Upper lobe of left lung (tissue), 6 donors: ENCODE results near the gene PGBD5. TPM values are rescaled to one million over a fixed set of nuclear protein-coding genes. Genes with fewer than 3 reads are reported as not detected.

Experiments used
- ATAC-seq, 2 donors: fragments of 200-7000 bp; cut with Tn5 transposase; one replicate each; pipeline ENCODE4 v1.9.1; 2022; ENCODE audit warnings: mild to moderate bottlenecking in 2 of 2, moderate library complexity in 2 of 2; ENCODE audit not compliant: low FRiP score in 2 of 2
- DNase-seq, 2 donors: peaks; one replicate each; pipeline ENCODE4 v3.0.0-alpha.2; 2019 to 2020
- H3K27ac ChIP-seq, 4 donors: fragments of 200-600 bp; sonication (generic); one replicate each; pipeline ENCODE4 v1.5.1; 2016 to 2019
- H3K27me3 ChIP-seq, 4 donors: fragments of 200-600 bp; sonication (generic); one replicate each; pipeline ENCODE4 v1.5.1; 2017 to 2019
- H3K36me3 ChIP-seq, 4 donors: fragments of 200-600 bp; sonication (generic); one replicate each; pipeline ENCODE4 v1.5.1; 2016 to 2019
- H3K4me1 ChIP-seq, 4 donors: fragments of 200-600 bp; sonication (generic); one replicate each; pipeline ENCODE4 v1.5.1; 2018 to 2019
- H3K4me3 ChIP-seq, 4 donors: fragments of 200-600 bp; sonication (generic); one replicate each; pipeline ENCODE4 v1.5.1; 2017 to 2019; ENCODE audit warnings: mild to moderate bottlenecking in 2 of 4, moderate library complexity in 1 of 4
- H3K9me3 ChIP-seq, 4 donors: fragments of 200-600 bp; sonication (generic); one replicate each; pipeline ENCODE4 v1.5.1; 2018 to 2019
- EP300 ChIP-seq, 4 donors: sonication (generic); formaldehyde crosslinking; IDR thresholded peaks; one replicate each; pipeline ENCODE4 v1.5.1; 2017; ENCODE audit warnings: antibody characterized with exemption in 4 of 4, control low read depth in 2 of 4
- POLR2A ChIP-seq, 4 donors: fragments of 450-650 bp; IDR thresholded peaks; one replicate each; pipeline ENCODE4 v1.5.1; 2016 to 2017; ENCODE audit warnings: antibody characterized with exemption in 4 of 4, mild to moderate bottlenecking in 2 of 4
- POLR2AphosphoS5 ChIP-seq, 2 donors: sonication (generic); formaldehyde crosslinking; IDR thresholded peaks; one replicate each; pipeline ENCODE4 v1.5.1; 2017; ENCODE audit warnings: antibody characterized with exemption in 2 of 2
- WGBS, 2 donors: methylation state at CpG; one replicate each; pipeline ENCODE4 v1.1.5; 2017 to 2018; 5-methylcytosine and 5-hydroxymethylcytosine counted together
- total RNA-seq, 6 donors: library from RNA; depleted of rRNA in 4 of 6; stranded (reverse); fragments of >200 nt in 4 of 6; gene quantifications; one replicate each; pipeline versions ENCODE4 v1.1.0 to v1.2.1, GENCODE V29; 2016 to 2021
- TF ChIP-seq, protein P1 (sequence below), 6 experiments: fragments of 450-650 bp in 4 of 6; fragments of 200-600 bp in 2 of 6; sonication (generic) in 2 of 6; IDR thresholded peaks; one replicate each; pipeline ENCODE4 v1.5.1; 2016 to 2019; ENCODE audit warnings: antibody characterized with exemption in 6 of 6
- donor health status: DM: no; HTN: no; CAD: no; lungs with moderate emphysema.
- donor health status: DM: no; HTN: yes; CAD: no; lungs with severe emphysema.

Gene PGBD5
- total RNA-seq, 6 donors from 2014 or later = 0.78 to 5.0 (median 3.9) TPM

DNA sequence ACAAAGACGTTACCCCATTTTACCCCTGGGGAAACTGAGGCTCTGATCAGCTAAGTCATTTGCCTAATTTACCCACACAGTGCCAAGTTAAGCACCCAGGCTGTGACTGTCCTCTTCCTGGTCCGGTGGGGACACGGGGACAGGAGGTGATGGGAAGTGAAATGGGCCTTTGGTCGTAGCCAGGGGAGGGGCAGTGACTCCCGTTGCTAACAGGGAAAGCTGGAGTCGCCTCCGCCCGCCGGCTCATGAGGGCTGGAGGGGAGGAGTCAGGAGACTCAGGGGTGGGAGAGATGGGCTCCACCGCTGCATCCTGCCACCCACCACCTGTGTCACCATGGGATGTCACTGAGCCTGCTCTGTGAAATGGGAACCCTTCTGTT is 139.3 kb downstream of the PGBD5 start:
- Histone ChIP-seq H3K36me3 (no peaks in the 10 kb centered on the region), H3K4me1 (peaks cover 0 to 5% (median 3%) of the 10 kb centered on the region in 4 donors), H3K4me3 (no peak overlapping the region), H3K27ac (no peak overlapping the region), H3K9me3 (no peaks in the 10 kb centered on the region), H3K27me3 (no peaks in the 10 kb centered on the region)
- ATAC-seq (no peak), DNase-seq (peak in 1 of 2 donors; percentile 58)
- TF ChIP-seq POLR2AphosphoS5 (IDR thresholded peaks at IDR 0.05) (no peak), EP300 (IDR thresholded peaks at IDR 0.05) (no peak), POLR2A (IDR thresholded peaks at IDR 0.05) (no peak)
- TF ChIP-seq, protein P1, sequence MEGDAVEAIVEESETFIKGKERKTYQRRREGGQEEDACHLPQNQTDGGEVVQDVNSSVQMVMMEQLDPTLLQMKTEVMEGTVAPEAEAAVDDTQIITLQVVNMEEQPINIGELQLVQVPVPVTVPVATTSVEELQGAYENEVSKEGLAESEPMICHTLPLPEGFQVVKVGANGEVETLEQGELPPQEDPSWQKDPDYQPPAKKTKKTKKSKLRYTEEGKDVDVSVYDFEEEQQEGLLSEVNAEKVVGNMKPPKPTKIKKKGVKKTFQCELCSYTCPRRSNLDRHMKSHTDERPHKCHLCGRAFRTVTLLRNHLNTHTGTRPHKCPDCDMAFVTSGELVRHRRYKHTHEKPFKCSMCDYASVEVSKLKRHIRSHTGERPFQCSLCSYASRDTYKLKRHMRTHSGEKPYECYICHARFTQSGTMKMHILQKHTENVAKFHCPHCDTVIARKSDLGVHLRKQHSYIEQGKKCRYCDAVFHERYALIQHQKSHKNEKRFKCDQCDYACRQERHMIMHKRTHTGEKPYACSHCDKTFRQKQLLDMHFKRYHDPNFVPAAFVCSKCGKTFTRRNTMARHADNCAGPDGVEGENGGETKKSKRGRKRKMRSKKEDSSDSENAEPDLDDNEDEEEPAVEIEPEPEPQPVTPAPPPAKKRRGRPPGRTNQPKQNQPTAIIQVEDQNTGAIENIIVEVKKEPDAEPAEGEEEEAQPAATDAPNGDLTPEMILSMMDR (IDR thresholded peaks at IDR 0.05) = no peak
- 74 to 83% methylated on average over 10 of the region's 10 CpGs for WGBS, 2 donors

DNA sequence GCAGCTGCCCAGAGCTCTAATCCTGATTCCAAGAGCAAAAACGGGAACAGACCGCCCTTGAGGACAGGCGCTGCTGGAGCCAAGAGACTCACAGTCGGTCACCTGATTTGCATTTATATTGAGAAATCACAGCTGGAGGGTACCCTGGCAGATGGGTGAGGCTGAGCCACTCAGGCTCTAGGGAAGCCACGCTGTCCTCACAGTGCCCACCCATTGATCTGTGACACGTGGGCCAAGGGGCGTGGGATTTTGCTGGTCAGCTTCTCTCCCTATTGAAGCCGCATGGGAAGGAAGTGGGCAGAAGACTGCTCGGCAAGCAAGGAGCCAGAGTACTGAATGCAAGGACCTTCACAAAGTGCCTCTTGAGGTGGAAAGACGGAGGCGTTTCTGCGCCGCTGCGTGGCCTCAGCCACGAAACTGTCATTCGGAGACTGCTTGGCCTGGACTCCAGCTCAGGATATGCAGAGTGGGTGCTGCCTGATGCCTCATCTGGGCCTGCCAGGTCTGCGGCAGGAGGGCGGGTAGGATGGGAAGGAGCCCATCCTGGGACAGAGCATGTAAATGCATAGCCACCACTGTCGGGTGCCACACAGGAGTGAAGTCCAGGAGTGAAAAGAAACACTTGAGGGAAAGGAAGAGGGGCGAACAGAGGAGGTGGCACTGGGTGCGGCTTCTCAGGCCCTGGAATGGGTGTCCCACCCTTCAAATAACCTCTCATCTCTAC is 139.8 kb downstream of the PGBD5 start:
- Histone ChIP-seq H3K9me3 (no peaks in the 10 kb centered on the region), H3K36me3 (peaks cover 0 to 3% (median under 1%) of the 10 kb centered on the region in 4 donors), H3K4me3 (no peak overlapping the region), H3K27me3 (no peaks in the 10 kb centered on the region), H3K27ac (no peak overlapping the region), H3K4me1 (peaks cover 0 to 9% (median 4%) of the 10 kb centered on the region in 4 donors)
- 80 to 90% methylated on average over 20 to 21 of the region's 21 CpGs for WGBS, 2 donors
- TF ChIP-seq, protein P1 (IDR thresholded peaks at IDR 0.05) = no peak
- no peak for TF ChIP-seq POLR2AphosphoS5 (IDR thresholded peaks at IDR 0.05)
- DNase-seq (peak in 1 of 2 donors; percentile 58), ATAC-seq (no peak)

DNA sequence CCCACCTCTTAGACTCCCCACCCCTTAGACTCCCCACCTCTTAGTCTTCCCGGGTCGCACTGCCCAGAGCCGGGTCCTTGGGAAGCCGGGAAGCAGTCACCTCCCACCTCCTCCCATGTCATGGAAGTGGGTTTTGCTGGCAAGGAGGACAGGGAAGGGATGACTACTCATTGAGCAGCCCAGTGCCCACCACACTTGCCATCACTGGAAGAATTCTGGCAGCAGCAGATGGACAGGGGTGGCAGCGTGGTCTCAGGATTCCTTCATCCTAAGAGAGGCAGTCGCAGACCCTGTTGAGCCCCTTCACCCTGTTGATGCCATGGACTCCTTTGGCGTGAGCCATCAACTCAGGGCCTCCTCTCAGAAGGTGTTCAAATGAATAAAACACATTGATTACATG is 140.8 kb downstream of the PGBD5 start:
- 92 to 93% methylated on average over 7 of the region's 7 CpGs for WGBS, 2 donors
- DNase-seq = peak in 1 of 2 donors; percentile 20

DNA sequence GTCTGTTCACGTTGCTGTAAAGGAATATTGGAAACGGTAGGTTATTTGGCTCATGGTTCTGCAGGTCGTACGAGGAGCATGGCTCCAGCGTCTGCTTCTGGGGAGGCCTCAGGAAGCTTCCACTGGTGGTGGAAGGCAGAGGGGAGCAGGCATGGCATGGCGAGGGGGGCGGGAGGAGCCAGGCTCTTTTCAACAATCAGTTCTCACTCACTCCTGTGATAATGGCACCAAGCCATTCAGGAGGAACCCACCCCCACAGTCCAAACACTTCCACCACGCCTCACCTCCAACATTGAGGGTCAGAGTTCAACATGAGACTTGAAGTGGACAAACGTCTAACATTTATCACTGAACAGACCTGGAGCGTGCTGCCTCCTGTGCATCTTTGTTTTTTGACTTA is 141.2 kb downstream of the PGBD5 start:
- H3K4me1 ChIP-seq = peaks cover 0 to 10% (median 5%) of the 10 kb centered on the region in 4 donors
- peaks cover 3 to 13% (median 9%) of the 10 kb centered on the region in 4 donors for H3K36me3 ChIP-seq
- H3K27ac ChIP-seq = no peak overlapping the region
- no peak for TF ChIP-seq POLR2A (IDR thresholded peaks at IDR 0.05)
- TF ChIP-seq POLR2AphosphoS5 (IDR thresholded peaks at IDR 0.05) = no peak
- TF ChIP-seq, protein P1 (IDR thresholded peaks at IDR 0.05) = no peak
- TF ChIP-seq EP300 (IDR thresholded peaks at IDR 0.05) = no peak
- no peaks in the 10 kb centered on the region for H3K9me3 ChIP-seq
- DNase-seq (peak in 1 of 2 donors; percentile 12), ATAC-seq (no peak)
- WGBS, 2 donors = 77 to 83% methylated on average over 9 to 10 of the region's 10 CpGs
- H3K27me3 ChIP-seq = no peaks in the 10 kb centered on the region
- no peak overlapping the region for H3K4me3 ChIP-seq

More for the DNA sequence above, 140.8 kb downstream of the PGBD5 start:
- Histone ChIP-seq H3K27me3 (no peaks in the 10 kb centered on the region), H3K27ac (no peak overlapping the region), H3K4me1 (peaks cover 0 to 10% (median 5%) of the 10 kb centered on the region in 4 donors), H3K4me3 (no peak overlapping the region), H3K9me3 (no peaks in the 10 kb centered on the region), H3K36me3 (peaks cover 0 to 10% (median 5%) of the 10 kb centered on the region in 4 donors)
- no peak for ATAC-seq
- TF ChIP-seq, protein P1 (IDR thresholded peaks at IDR 0.05) = no peak
- TF ChIP-seq POLR2AphosphoS5 (IDR thresholded peaks at IDR 0.05) (no peak), EP300 (IDR thresholded peaks at IDR 0.05) (no peak), POLR2A (IDR thresholded peaks at IDR 0.05) (no peak)

DNA sequence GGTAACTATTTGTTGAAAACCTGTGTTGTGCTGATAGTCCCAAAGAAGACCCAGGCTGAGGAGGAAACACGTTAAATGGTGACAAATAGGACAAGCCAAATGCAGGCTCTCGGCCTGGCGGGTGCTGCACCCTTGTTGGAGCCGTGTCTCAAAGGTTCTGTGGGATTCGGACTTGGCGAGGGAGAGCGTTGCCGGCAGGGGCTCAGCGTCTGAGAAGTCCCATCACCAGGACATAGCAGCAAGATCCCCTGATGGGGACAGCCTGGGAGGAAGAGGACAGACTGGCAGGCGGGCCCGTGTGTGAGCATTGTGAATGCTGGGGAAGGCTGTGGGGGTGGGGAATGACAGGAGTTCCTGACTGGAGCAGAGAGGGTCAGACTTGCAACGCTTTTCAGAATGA is 142.5 kb downstream of the PGBD5 start:
- WGBS, 2 donors = 93% methylated on average over 12 of the region's 12 CpGs
- no peak overlapping the region for H3K4me3 ChIP-seq
- TF ChIP-seq, protein P1 (IDR thresholded peaks at IDR 0.05) = no peak
- TF ChIP-seq EP300 (IDR thresholded peaks at IDR 0.05) (no peak), POLR2A (IDR thresholded peaks at IDR 0.05) (no peak), POLR2AphosphoS5 (IDR thresholded peaks at IDR 0.05) (no peak)
- ATAC-seq (no peak), DNase-seq (peak; percentile 12 to 44)
- no peak overlapping the region for H3K27ac ChIP-seq
- no peaks in the 10 kb centered on the region for H3K27me3 ChIP-seq
- peaks cover 0 to 10% (median 5%) of the 10 kb centered on the region in 4 donors for H3K4me1 ChIP-seq
- no peaks in the 10 kb centered on the region for H3K9me3 ChIP-seq
- peaks cover 3 to 25% (median 20%) of the 10 kb centered on the region in 4 donors for H3K36me3 ChIP-seq
